GM13976 (cell line): ENCODE results near the gene STAMBPL1.

Experiments used
- DNase-seq: peaks from one replicate; pipeline ENCODE4 v3.0.0; 2012; ENCODE audit warnings: low spot score
- in situ Hi-C: fragments of 300-500 bp; cut with MboI; formaldehyde crosslinking; loops from one replicate; pipeline ENCODE4 v1.12.0; 2022; ENCODE audit warnings: low sequenced_read_pairs, mixed read lengths, inconsistent platforms; ENCODE audit not compliant: unreplicated experiment
- TF ChIP-seq, protein P1 (sequence below): IDR thresholded peaks from 2 replicates; pipeline ENCODE4 v1.5.1; 2012; ENCODE audit warnings: borderline replicate concordance, mild to moderate bottlenecking; ENCODE audit not compliant: insufficient read depth; ENCODE audit errors: extremely low read depth, missing control alignments, control extremely low read depth

The STAMBPL1 gene

DNA sequence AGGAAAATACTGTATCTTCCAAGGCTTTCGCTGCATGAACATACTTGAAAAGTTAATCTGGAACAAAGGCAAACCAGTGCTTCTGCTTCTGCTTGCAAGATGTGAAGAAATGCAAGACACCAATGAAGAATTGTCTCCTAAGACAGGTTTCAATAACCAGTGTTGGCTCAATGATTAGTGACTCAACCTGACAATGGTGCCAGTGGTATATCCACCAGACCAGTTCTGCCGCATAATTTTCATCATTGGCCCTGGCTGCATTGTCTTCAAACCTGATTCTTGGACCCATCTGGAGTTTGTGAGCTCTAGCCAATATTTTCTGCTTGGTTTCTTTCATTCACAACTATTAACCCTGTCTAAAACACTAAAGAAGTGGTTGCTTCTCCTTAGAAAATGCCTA is 13.6 kb upstream of the STAMBPL1 start:
- DNase-seq: no peak
- TF ChIP-seq, protein P1, sequence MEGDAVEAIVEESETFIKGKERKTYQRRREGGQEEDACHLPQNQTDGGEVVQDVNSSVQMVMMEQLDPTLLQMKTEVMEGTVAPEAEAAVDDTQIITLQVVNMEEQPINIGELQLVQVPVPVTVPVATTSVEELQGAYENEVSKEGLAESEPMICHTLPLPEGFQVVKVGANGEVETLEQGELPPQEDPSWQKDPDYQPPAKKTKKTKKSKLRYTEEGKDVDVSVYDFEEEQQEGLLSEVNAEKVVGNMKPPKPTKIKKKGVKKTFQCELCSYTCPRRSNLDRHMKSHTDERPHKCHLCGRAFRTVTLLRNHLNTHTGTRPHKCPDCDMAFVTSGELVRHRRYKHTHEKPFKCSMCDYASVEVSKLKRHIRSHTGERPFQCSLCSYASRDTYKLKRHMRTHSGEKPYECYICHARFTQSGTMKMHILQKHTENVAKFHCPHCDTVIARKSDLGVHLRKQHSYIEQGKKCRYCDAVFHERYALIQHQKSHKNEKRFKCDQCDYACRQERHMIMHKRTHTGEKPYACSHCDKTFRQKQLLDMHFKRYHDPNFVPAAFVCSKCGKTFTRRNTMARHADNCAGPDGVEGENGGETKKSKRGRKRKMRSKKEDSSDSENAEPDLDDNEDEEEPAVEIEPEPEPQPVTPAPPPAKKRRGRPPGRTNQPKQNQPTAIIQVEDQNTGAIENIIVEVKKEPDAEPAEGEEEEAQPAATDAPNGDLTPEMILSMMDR: no peak
- in situ Hi-C loops: no loop called here

DNA sequence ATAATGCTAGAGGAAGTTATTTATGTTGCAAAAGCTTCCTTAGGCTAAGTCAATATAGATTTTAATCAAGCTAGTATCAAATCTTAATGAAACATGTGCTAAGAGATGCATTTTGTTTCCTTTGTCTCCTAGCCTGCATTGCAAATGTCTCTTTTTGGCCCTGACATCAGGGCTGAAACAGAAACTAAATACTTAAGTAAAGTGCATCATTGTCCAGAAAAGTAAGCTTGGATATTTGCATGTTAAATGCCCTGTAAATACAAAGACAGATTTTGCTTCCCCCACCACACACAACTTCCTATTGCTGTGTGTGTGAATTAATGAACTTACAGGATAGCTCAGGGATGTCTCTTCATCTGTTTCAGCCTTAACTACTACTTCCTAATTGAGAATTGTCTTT is 10.0 kb upstream of the STAMBPL1 start:
- in situ Hi-C loops: no loop called here
- DNase-seq: no peak
- TF ChIP-seq, protein P1: no peak

DNA sequence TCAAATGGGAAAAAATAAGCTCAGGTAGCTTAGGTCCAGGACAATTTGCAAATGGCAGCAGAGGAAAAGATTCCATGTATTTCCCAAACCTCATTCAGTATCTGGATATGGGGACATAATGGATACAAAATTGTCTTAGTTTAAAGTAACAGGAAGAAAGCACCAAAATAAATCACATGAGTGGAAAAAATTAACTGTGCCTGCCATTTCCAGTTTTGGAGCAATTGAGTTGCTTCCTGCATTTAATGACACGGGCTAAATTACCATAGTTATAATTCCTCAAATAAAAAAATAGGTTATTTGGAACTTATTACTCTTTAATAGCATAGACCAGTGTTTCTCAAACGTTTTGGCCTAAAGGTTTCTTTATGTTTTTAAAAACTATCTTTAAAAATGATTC is 6.3 kb upstream of the STAMBPL1 start:
- no peak for DNase-seq
- in situ Hi-C loops: no loop called here
- TF ChIP-seq, protein P1: no peak

DNA sequence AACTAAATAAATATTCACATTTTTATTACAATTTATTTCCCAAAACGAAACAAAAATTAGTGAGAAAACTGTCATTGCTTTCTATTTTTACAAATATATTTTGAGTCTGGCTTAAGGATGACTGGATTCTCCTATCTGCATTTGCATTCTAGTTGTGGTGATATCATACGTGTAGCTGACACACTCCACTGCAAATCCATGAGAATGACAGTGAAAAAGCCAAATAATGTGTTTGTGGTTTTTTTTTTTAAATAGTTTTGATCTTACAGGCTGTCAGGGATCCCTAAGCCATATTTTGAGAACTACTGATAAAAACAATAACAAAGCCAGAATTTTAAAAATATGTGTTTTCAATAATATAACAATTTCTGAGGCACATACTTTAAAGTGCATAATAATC is 5.8 kb upstream of the STAMBPL1 start:
- no peak for DNase-seq
- in situ Hi-C loops: no loop called here
- TF ChIP-seq, protein P1: no peak

DNA sequence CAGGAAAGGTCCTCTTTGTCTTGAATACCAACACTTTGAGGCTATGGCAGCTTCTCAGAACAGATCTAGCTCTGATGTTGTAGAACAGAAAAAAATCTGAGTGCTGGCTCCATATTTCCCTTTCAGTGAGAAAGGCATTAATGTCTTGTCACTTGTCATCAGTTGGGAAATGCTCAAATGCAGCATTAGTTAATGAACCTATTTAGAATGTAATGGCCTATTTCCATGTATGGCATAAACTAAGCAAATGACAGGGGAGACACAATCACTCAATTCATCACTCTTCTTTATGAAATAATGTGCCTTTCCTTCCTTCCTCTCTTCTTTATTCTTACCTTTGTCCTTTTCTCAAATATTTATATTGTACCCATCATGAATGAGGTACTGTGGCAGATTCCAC is 5.0 kb upstream of the STAMBPL1 start:
- TF ChIP-seq, protein P1: no peak
- in situ Hi-C loops: no loop called here
- DNase-seq: no peak

DNA sequence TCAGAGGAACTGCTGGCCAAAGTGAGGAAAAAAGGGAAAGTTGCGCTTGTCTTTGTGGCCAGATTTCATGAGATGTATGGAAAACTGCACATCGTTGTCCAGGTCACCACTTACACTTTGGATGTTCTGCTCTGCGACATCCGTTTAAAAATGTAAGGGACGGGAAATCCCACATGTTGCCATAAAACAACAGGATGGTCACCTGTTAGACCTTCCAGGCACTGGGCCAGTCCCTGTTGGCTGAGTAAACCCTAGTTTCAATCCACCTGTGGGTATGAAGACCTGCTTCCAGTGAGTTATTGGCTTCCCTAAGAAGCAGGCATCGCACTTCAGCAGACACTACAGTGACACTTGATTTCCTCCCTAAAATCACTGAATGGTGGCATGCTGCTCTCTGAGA is 2.7 kb upstream of the STAMBPL1 start:
- in situ Hi-C loops: no loop called here
- TF ChIP-seq, protein P1: no peak
- DNase-seq: no peak
